HG02840 (cell line): ENCODE results near the gene CORO7.
"Not testable (repeated sequence)": the region's sequence is repeated elsewhere in the genome, so short reads cannot be mapped to it uniquely, and the experiment has no call there.

ENCODE experiments used
- ATAC-seq: cut with Tn5 transposase; IDR thresholded peaks from one replicate; pipeline ENCODE4 v1.9.1; 2021; ENCODE audit warnings: mild to moderate bottlenecking, moderate library complexity, moderate number of reproducible peaks; ENCODE audit not compliant: unreplicated experiment, low FRiP score

Gene CORO7

GRCh38 chr16:4341250-4341649 lies 75.1 kb downstream of the CORO7 start:
- ATAC-seq, result no peak

GRCh38 chr16:4340443-4340842 lies 76.0 kb downstream of the CORO7 start:
- ATAC-seq, result no peak

GRCh38 chr16:4339909-4340308 lies 76.5 kb downstream of the CORO7 start:
- ATAC-seq, result no peak

- ATAC-seq, result no peak
Observed at GRCh38 chr16:4339455-4339854, 76.9 kb downstream of the CORO7 start.

GRCh38 chr16:4338712-4339299 lies 77.6 kb downstream of the CORO7 start:
- ATAC-seq, result no peak

GRCh38 chr16:4338125-4338582 lies 78.2 kb downstream of the CORO7 start:
- ATAC-seq, result no peak

- ATAC-seq, result no peak
Observed at GRCh38 chr16:4337540-4338088, 78.8 kb downstream of the CORO7 start.

GRCh38 chr16:4336701-4337539 lies 79.5 kb downstream of the CORO7 start:
- ATAC-seq, result no peak

- no peak for ATAC-seq
Observed at GRCh38 chr16:4334724-4335495, 81.5 kb downstream of the CORO7 start.

GRCh38 chr16:4333714-4334113 lies 82.7 kb downstream of the CORO7 start:
- ATAC-seq, result not testable (repeated sequence)

- no peak for ATAC-seq
Observed at GRCh38 chr16:4333308-4333638, 83.1 kb downstream of the CORO7 start.

- no peak for ATAC-seq
Observed at GRCh38 chr16:4332623-4333307, 83.6 kb downstream of the CORO7 start.

- ATAC-seq, result no peak
Observed at GRCh38 chr16:4332083-4332482, 84.3 kb downstream of the CORO7 start.

- no peak for ATAC-seq
Observed at GRCh38 chr16:4330277-4330874, 86.0 kb downstream of the CORO7 start.

GRCh38 chr16:4328782-4329775 lies 87.3 kb downstream of the CORO7 start:
- no peak for ATAC-seq

GRCh38 chr16:4328046-4328781 lies 88.2 kb downstream of the CORO7 start:
- ATAC-seq, result no peak

- ATAC-seq, result no peak
Observed at GRCh38 chr16:4327386-4328045, 88.9 kb downstream of the CORO7 start.
